CD4-positive, alpha-beta T cell treated with Interferon gamma for 1 hour (primary cell): ENCODE data around the gene IL1F10.

Experiments
- DNase-seq: peaks from one replicate; pipeline ENCODE4 v3.0.0-alpha.2; 2020

IL1F10 gene

GRCh38 chr2:113060396-113060795 is 7.4 kb upstream of the IL1F10 start:
- DNase-seq: no peak

- DNase-seq: no peak
Measured at GRCh38 chr2:113060796-113061195, 7.0 kb upstream of the IL1F10 start.

GRCh38 chr2:113061241-113061640 is 6.5 kb upstream of the IL1F10 start:
- DNase-seq: no peak

- DNase-seq: no peak
Measured at GRCh38 chr2:113061896-113062770, 5.6 kb upstream of the IL1F10 start.

GRCh38 chr2:113064281-113064680 is 3.5 kb upstream of the IL1F10 start:
- DNase-seq: no peak

GRCh38 chr2:113064898-113065297 is 2.9 kb upstream of the IL1F10 start:
- DNase-seq: no peak

- no peak for DNase-seq
Measured at GRCh38 chr2:113068249-113068648, 479 bp downstream of the IL1F10 start.

- no peak for DNase-seq
Measured at GRCh38 chr2:113068706-113069485, 1.1 kb downstream of the IL1F10 start.

GRCh38 chr2:113069676-113070605 is 2.2 kb downstream of the IL1F10 start:
- no peak for DNase-seq

GRCh38 chr2:113070606-113070975 is 2.8 kb downstream of the IL1F10 start:
- DNase-seq: no peak

GRCh38 chr2:113072584-113072983 is 4.8 kb downstream of the IL1F10 start:
- DNase-seq: no peak

- no peak for DNase-seq
Measured at GRCh38 chr2:113073325-113073834, 5.6 kb downstream of the IL1F10 start.

- DNase-seq: no peak
Measured at GRCh38 chr2:113075030-113075429, 7.3 kb downstream of the IL1F10 start.

GRCh38 chr2:113075600-113075999 is 7.8 kb downstream of the IL1F10 start:
- DNase-seq: no peak

GRCh38 chr2:113076954-113077669 is 9.3 kb downstream of the IL1F10 start:
- no peak for DNase-seq

GRCh38 chr2:113077921-113078320 is 10.2 kb downstream of the IL1F10 start:
- DNase-seq: no peak

- no peak for DNase-seq
Measured at GRCh38 chr2:113078350-113078839, 10.6 kb downstream of the IL1F10 start.

- DNase-seq: no peak
Measured at GRCh38 chr2:113079131-113079530, 11.4 kb downstream of the IL1F10 start.

GRCh38 chr2:113080134-113080533 is 12.4 kb downstream of the IL1F10 start:
- peak; percentile 13 for DNase-seq

GRCh38 chr2:113081488-113082210 is 13.9 kb downstream of the IL1F10 start:
- DNase-seq: no peak

GRCh38 chr2:113083296-113083695 is 15.5 kb downstream of the IL1F10 start:
- DNase-seq: peak; percentile 13
